ENCODE data around the gene TENM4. TPM values are rescaled to one million over a fixed set of nuclear protein-coding genes. Genes with fewer than 3 reads are reported as not detected.

TENM4 gene
- total RNA-seq, 2 experiments from 2014 or later, result not detected

DNA sequence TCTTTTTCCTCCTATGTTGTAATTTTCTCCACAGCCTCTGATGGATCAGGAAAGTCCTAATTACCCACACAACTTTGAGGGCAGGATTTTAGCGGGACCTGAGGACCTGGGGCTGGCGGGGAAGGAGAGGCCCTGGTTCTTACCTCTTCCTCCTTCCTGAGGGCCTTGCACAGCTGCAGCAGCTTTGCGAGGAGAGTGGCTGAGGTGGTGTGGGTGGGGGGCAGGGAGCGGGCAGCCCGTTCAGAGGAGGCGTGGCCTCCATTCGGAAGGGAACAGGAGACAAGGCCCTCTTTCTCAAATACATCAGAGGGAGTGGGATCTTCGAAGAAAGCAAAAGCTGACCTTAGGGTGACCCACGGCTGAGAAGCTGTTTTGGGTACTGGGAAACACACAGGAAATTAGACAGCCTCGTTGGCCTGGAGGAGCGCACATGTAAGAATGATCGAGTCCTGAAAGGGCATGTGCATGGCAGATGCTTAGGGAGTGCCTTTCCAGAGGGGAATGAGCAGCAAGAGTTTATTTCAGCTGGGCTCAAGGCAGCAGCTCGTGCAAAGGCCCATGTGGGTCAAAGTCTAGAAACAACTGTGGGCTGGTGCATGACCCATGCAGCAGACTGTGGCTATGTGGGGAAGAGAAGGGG is 789.6 kb downstream of the TENM4 start:
- no TSS peak for BruUV-seq (replicated peaks)
- Histone ChIP-seq H3K4me1 (ENCODE audit: insufficient read depth, low read length, poor library complexity, severe bottlenecking) (no peaks in the 10 kb centered on the region), H3K9me2 (ENCODE audit: insufficient read depth, low read length) (no peaks in the 10 kb centered on the region), H3K36me3 (ENCODE audit: insufficient read depth, low read length) (no peaks in the 10 kb centered on the region), H3K9me3 (ENCODE audit: low read length) (no peaks in the 10 kb centered on the region), H2AFZ (ENCODE audit: low read length) (no peak overlapping the region), H4K20me1 (ENCODE audit: insufficient read depth, low read length) (no peaks in the 10 kb centered on the region), H3K4me3 (ENCODE audit: low read depth, low read length, poor library complexity, severe bottlenecking) (no peak overlapping the region), H3K4me2 (ENCODE audit: low read length) (no peak overlapping the region), H3K79me2 (ENCODE audit: insufficient read depth, low read depth, low read length) (no peaks in the 10 kb centered on the region), H3K27ac (ENCODE audit: low read depth, low read length, poor library complexity, severe bottlenecking) (no peak overlapping the region)
- TF ChIP-seq, protein P1, sequence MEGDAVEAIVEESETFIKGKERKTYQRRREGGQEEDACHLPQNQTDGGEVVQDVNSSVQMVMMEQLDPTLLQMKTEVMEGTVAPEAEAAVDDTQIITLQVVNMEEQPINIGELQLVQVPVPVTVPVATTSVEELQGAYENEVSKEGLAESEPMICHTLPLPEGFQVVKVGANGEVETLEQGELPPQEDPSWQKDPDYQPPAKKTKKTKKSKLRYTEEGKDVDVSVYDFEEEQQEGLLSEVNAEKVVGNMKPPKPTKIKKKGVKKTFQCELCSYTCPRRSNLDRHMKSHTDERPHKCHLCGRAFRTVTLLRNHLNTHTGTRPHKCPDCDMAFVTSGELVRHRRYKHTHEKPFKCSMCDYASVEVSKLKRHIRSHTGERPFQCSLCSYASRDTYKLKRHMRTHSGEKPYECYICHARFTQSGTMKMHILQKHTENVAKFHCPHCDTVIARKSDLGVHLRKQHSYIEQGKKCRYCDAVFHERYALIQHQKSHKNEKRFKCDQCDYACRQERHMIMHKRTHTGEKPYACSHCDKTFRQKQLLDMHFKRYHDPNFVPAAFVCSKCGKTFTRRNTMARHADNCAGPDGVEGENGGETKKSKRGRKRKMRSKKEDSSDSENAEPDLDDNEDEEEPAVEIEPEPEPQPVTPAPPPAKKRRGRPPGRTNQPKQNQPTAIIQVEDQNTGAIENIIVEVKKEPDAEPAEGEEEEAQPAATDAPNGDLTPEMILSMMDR (conservative IDR thresholded peaks at IDR 0.05; ENCODE audit: low read length), result no peak
- TF ChIP-seq EZH2phosphoT487 (IDR thresholded peaks at IDR 0.05; ENCODE audit: borderline replicate concordance, low read depth, low read length), result no peak
- ChIA-PET CTCF (ENCODE audit: unreplicated experiment) (no interaction called here), POLR2A (no interaction called here)
- intact Hi-C loops (cut with micrococcal nuclease; ENCODE audit: unreplicated experiment), result no loop called here
- DNase-seq (ENCODE audit: low spot score), result no peak

DNA sequence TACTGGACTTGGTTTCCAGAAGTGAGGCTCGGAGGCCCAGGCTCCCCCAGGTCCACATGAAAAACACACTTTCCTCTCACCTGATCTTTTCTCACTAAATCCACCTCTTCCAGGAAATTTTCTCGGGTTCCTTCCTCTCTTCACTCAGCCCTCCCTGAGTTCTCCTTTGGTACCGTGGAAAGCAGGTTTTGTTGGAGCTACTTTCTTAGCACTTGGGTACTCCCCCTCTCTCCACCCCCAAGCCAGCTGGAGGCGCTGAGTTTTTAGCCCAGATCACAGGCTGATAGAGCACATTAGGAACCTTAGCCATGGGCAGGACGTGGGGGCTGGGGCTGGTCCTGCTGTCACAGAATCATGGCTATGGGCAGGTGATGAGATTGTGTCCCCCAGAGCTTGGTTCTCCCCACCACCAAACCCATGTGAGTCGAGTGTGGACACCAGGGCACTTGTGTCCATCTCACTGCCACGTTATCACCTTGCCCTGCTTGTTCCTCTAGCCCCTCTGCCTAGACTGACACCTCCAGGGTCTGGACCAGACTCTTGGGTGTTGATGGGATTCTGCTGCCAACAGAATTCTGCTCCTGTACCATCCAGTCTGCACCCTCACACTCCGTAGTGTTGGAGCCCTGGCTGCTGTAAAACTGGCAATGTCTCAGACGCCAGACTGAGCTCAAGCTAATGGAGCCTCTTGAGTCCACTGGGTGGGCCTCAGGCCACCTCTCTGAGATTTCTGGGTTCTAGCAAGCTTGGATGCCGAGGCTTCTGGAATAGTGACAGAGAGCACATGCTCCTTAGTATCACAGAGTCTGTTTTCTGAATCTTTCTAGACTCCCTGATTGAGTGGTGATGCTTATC is 791.2 kb downstream of the TENM4 start:
- no peaks in the 10 kb centered on the region for H3K36me3 ChIP-seq (ENCODE audit: insufficient read depth, low read length)
- no TSS peak for BruUV-seq (replicated peaks)
- no peak for DNase-seq (ENCODE audit: low spot score)
- H4K20me1 ChIP-seq (ENCODE audit: insufficient read depth, low read length), result no peaks in the 10 kb centered on the region
- H3K79me2 ChIP-seq (ENCODE audit: insufficient read depth, low read depth, low read length), result no peaks in the 10 kb centered on the region
- CTCF ChIA-PET (ENCODE audit: unreplicated experiment), result no interaction called here
- POLR2A ChIA-PET, result interaction anchor here (0.7 kb wide), 1 partner anchor 85 kb away, joined by 4 read pairs; no protein-coding TSS in a partner anchor
- H3K9me2 ChIP-seq (ENCODE audit: insufficient read depth, low read length), result no peaks in the 10 kb centered on the region
- no peak overlapping the region for H2AFZ ChIP-seq (ENCODE audit: low read length)
- no peaks in the 10 kb centered on the region for H3K9me3 ChIP-seq (ENCODE audit: low read length)
- H3K4me3 ChIP-seq (ENCODE audit: low read depth, low read length, poor library complexity, severe bottlenecking), result no peak overlapping the region
- H3K27ac ChIP-seq (ENCODE audit: low read depth, low read length, poor library complexity, severe bottlenecking), result no peak overlapping the region
- H3K4me1 ChIP-seq (ENCODE audit: insufficient read depth, low read length, poor library complexity, severe bottlenecking), result no peaks in the 10 kb centered on the region
- no peak for TF ChIP-seq EZH2phosphoT487 (IDR thresholded peaks at IDR 0.05; ENCODE audit: borderline replicate concordance, low read depth, low read length)
- TF ChIP-seq, protein P1 (conservative IDR thresholded peaks at IDR 0.05; ENCODE audit: low read length), result no peak
- intact Hi-C loops (cut with micrococcal nuclease; ENCODE audit: unreplicated experiment), result loop anchor here (10.0 kb wide), 2 partner anchors 145 to 425 kb away; no protein-coding TSS in a partner anchor
- H3K4me2 ChIP-seq (ENCODE audit: low read length), result no peak overlapping the region
